ENCODE measurements around the gene MEX3D.
A peak's percentile ranks its signal among the peaks of the same experiment; 100 is the strongest.

The MEX3D gene

DNA sequence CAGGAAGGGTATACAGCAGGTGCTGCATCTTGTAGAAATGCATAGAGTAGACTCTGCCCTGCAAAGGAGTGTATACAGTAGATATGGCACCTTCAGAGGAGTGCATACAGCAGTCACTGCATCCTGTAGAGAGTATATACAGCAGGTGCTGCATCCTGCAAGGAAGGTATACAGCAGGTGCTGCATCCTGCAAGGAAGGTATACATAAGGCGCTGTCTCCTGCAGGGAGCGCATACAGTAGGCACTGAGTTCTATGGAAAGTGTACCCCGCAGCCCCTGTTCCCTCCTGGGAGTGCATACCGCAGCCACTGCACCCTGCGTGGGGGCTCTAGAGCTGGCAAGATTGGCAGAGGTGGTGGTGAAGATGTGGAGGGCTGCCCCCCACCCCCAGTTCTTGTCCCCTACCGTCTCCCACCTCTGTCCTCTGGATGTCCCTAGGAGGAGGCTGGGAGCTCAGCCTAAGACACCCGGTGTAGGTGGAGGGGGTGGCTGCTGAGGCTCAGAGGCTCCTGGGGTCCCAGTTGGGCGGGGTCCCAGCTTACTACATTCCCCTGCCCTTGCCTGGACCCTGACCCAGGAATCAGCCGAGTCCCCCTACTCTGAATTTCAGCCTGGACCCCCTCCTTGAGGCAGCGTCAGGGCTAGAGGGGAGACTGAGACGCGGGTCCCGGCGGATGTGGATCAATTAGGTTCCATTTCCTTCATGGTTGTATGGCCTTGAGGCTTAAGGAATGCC is 53.0 kb downstream of the MEX3D start:
- no peak for DNase-seq

DNA sequence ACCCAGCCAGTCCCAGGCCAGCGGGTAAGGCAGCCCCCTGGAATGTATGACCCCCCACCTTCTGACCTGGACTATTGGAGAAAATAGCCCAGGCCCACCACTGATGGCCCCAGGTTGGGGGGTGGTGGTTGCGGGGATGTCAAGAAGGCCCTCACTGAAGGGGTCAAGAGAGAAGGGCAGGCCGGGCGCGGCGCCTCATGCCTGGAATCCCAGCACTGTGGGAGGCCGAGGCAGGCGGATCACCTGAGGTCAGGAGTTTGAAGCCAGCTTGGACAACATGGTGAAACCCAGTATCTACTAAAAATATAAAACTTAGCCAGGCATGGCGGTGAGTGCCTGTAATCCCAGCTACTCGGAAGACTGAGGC is 53.8 kb downstream of the MEX3D start:
- DNase-seq, result no peak

DNA sequence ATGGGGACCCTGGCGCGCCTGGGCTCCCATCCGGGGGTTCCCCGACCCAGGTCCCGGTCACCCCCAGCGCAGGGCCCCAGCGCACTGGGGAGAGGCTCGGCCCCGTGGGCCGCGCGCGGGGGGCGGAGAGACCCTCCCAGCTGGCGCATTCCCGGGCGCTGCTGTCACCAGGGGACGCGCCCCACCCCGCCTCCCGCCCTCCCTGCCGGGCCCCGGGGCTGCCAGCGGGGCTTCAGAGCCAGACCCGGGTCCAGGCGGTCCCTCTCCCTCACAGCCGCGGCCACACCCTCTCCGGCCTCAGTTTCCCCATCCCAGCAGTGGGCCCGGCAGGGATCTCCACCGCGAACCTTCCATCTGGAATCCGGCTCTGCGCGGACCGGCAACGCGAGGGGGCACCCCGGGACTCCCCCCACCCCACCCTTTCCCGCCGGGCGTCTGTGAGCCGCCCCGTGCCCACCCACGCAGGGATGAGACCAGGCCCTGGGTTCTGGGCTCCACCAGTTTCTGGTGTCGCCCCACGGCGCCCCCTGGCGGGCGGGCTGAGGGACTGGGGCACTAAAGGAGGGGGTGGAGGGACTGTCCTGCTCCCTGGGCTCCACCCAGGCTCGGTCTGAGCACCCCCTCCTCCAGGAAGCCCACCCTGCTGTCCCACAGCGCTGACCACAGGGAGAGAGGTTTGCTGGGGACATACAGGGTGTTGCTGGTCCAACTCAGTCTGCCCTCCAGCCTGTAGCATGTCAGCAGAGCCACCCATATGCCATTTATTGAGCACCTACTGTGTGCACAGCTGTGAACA is 54.4 kb downstream of the MEX3D start:
- DNase-seq, result no peak

DNA sequence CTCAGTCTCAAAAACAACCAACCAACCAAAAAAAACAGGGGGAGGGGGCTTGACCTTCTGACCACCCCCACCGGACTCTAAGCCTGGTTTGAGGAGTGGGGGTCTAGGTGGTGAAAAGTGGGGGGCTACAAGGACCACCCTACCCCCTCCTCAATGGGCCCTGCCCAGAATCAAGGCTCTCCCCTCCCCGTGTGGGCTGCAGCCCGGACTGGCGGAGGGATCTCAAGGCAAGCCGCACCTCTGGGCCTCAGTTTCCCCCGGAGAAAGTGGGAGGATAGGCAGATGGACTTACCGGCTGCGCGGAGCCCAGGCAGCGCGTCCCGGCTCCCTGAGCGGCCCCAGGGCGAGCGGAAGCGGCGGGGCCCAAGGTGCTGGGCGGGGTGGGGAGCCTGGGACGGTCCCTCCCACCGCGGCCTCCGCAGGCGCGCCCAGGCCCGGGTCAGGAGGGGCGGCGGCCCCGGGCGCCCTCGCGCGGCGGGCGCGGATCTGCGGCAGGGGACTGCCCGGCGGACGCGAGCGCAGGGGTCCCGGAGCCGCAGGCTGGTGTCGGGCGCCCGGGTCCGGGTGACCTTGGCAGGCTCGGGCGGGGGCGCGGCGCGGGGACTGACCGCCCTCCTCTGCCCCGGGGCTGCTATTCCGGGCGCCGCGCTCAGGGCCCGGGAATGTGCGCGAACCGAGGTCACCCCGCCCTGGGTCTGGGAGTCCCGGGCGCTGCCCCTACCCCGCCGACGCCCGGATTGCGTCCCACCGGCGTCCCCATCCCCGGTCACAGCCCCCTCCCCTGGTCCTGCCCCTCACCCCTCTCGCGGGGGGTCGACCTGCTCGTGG is 55.2 kb downstream of the MEX3D start, which contains the start of gene ADAMTSL5:
Gene ADAMTSL5 (minus strand): TSS at position 349 of the 828 bp plus-strand sequence. CDS start 2,076 bp downstream, outside the sequence.
- DNase-seq, result no peak

DNA sequence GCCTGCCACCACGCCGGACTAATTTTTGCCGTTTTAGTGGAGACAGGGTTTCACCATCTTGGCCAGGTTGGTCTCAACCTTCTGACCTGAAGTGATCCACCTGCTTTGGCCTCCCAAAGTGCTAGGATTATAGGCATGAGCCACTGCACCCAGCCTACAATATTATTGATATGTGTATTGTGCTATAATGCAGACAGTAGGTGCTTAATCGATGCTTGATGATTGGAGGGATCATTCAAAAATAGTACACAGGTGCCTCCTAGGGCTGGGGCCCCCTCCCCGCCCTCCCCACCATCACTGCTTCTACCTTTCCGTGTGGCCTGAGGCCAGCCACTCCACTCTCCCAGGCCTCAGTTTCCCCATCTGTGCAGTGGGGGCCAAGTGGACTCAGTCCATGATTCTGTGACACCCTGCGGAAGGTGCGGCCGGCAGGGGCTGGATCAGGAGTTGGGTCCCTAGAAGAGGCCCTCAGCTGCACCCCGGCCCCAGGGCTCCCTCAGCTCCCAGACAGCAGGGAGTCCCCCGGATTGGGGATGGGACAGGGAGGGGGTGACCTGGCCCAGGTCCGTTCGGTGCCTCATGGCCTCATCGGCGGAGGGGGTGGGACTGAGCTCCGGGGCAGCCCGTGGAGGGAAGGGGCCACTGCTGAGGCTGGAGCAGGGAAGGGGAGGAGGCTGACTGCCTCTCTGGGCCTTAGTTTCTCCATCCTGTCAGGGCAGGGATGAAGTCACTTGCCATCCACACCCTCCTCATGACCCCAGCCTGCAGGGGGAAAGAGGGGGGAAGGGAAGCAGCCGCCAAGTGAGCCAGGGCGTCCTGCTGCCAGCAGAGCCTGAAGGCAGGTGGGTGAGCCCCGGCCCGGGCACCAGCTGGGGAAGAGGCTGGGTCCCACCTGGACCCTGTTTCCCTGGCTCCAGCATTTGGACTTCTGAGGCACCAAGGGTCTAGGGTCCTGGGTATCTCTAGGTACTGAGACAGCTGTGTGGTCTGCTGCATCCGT is 56.5 kb downstream of the MEX3D start:
- no peak for DNase-seq

DNA sequence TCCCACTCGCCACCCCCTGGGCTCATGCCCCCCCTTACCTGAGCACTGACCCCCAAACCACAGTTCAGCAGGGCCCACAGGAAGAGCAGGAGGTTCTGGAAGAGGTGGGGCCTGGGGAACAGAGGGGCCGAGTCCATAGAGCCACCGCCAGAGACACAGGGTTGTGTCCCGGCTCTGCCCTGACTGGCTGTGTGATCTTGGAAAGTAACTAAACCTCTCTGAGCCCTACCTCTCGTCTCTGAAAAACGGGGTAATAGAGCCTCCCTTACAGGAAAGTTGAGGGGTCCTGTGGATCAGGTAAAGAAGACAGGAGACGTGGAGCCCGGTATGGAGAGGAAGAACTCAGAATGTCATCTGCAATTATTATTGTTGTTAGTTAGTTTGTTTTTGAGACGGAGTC is 57.3 kb downstream of the MEX3D start:
- no peak for DNase-seq

DNA sequence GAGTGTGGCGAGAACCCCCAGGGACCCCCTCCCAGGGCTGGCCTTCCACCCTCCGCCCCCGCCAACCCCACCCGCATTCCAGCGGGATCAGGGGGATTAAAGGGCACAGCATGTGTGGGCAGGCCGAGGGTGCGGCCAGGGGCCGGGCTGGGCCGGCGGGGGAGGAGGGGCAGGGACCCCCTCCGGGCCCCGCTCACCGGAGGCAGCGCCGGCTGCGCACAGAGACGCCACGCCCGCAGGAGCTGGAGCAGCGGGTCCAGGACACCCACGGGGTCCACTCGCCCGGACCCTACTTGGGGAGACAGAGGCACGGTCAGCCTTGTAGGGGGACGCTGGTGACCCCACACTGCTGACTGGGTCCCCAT is 57.7 kb downstream of the MEX3D start:
- no peak for DNase-seq

DNA sequence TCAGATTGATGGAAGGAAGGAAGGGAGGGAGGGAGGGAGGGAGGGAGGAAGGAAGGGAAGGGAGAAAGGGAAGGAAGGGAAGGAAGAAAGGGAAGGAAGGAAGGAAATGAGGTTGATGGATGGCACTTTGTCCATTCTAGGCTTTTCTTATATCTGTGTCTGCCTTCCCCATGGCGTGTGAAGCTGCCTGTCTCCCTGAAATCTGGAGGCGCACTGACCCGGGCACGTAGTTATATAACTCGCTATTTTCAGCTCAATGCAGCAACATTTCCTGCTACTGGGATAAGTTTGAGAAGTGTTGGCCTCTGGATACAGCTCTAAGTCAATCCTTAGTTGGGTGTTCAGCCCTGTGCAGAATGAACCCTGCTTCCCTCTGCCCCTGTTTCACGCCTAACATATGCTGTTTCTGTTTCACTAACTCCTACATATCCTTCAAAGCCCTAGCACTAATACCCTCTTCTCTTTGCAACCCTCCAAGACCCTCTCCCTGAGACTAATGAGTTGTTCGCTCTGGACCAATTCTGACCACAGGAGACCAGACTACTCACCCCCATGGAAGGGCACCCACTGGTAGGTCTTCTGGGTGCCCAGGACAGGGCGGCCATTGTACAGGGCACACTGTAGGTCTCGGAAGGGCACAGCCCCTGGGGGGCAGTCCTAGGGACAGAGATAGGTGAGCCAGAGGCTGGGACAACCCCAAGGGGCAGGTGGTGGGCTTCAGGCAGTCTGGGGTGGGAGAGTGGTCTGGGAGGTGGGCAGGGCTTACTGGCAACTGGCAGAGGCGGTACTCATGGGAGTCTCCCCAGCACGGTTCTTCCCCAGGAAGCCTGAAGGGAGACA is 58.3 kb downstream of the MEX3D start:
- DNase-seq, result no peak

DNA sequence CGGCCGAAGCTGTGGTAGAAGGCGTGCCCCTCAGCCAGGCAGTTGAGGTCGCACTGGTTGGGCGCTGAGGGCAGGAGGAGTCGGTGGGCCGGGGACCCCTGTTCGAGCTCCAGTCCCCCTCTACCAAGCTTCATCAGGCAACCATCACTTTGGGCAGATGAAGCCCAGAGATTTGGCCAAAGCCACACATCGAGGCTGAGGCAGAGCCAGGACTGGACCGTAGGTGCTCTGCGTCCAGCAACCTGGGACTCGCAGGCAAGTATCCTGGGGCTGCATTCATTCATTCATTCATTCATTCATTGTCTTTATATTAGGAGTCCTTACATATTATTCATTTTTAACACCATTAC is 59.6 kb downstream of the MEX3D start:
- no peak for DNase-seq

DNA sequence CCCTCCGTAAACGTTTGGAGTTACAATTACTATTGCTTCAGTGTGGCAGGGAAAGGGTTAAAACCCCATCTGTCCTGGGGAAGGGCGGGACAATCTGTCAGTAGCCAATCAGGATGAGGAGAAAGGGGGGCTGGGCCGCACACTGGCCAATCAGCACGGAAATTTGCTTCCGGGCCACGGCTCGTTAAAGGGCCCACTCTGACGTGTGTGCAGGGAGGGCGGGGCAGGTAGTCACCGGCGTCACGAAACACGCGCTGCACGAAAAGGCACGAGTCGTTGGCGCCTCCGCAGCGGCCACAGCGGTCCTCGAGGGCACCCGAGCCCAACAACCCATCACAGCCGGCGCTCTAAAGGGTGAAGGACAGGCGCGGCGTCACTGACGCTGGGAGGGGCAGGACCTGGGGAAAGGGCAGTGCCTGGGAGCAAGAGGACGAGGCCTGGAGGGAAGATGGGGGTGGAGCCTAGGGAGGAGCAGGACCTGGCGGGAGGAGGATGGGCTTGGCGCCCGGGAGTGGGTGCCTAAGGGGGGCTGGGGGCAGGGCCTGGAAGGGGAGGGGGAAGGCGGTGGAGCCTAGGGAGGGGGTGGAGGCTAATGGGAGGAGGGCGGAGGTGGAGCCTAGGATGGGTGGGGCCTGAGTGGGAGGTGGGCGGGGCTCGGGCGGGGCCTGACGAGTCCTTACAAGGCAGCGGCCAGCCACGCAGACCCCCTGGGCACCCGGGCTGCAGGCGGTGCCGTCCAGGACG is 60.2 kb downstream of the MEX3D start:
- peak; percentile 83 for DNase-seq

DNA sequence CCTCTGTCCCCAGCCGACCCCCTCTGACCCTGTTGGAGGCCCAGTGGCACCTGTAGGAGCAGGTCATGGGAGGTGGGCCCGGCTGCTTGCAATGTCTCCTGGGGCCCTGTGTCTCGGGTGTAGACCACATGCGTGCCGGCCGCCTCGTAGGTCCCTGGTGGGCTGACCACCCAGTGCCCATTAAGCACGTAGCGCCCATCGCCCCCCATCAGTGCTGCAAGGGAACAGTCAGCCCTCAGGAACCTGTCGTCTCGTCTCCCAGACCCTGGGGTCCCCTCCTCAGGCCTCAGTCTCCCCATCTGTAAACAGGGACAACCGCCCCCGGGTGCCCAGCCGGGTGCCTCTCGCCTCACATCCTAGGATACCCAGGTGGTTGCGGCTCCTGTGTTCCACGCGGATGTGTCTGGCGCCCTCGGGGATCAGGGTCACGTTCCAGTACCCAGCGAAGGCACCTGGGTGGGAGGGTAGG is 60.9 kb downstream of the MEX3D start:
- DNase-seq, result no peak

DNA sequence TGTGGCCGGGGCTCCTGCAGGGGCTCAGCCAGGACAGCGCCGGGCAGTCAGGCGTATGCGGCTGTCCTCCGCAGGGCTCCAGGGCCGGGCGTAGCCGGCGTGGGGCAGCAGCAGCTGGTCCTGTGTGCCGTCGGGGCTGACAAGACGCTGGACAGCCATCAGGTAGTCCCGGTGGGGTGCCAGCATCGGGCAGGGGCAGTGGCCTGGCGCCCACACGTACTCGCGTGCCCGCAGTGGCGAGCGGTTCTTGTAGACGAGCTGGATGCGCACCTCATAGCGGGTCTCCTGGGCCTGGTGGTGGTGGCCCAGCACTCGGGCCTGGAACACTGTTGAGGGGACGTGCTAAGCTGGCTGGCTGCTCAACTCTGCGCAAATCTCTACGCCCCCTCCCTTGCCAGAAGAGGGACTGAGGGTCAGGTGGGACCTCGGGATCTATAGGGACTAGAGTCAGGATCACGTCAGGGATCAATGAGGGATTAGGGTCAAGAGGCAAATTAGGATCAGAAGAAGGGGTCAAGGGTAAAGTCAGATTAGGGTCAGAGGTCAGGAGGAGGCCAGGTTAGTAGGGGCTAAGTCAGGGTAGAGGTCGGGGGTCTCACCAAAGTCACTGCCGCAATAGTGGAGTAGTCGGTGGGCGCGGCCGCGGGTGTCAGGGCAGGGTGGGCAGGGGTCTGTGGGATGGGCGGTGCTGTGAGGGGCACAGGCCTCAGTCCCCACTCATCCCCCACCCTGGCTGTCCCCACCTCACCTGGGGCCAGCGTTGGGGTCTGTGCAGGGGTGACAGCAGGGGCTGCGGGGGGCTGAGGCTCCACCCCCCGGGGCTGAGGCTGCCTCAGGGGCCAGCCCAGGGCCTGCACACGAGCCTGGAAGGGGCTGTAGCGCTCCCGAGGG is 61.9 kb downstream of the MEX3D start:
- no peak for DNase-seq

DNA sequence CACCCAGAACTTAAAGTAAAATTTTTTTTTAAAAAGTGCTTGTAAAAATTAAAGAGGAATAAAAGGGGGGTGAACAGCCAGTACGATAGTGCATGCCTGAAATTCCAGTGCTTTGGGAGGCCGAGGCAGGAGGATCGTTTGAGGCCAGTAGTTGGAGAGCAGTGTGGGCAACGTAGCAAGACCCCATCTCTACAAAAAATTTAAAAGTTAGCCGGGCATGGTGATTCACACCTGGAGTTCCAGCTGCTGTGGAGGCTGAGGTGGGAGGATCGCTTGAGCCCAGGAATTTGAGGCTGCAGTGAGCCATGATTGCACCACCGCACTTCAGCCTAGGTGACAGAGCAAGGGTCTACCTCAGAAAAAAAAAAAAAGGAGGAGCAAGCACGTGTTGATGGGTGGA is 63.1 kb downstream of the MEX3D start:
- DNase-seq, result no peak

Measured in kidney glomerular epithelial cell (primary cell).